GM19395 (cell line): ENCODE results near the gene GAS2L2.

Source experiments
- ATAC-seq: cut with Tn5 transposase; IDR thresholded peaks from one replicate; pipeline ENCODE4 v1.9.1; 2021; ENCODE audit warnings: mild to moderate bottlenecking, moderate library complexity; ENCODE audit not compliant: unreplicated experiment

Gene GAS2L2

DNA sequence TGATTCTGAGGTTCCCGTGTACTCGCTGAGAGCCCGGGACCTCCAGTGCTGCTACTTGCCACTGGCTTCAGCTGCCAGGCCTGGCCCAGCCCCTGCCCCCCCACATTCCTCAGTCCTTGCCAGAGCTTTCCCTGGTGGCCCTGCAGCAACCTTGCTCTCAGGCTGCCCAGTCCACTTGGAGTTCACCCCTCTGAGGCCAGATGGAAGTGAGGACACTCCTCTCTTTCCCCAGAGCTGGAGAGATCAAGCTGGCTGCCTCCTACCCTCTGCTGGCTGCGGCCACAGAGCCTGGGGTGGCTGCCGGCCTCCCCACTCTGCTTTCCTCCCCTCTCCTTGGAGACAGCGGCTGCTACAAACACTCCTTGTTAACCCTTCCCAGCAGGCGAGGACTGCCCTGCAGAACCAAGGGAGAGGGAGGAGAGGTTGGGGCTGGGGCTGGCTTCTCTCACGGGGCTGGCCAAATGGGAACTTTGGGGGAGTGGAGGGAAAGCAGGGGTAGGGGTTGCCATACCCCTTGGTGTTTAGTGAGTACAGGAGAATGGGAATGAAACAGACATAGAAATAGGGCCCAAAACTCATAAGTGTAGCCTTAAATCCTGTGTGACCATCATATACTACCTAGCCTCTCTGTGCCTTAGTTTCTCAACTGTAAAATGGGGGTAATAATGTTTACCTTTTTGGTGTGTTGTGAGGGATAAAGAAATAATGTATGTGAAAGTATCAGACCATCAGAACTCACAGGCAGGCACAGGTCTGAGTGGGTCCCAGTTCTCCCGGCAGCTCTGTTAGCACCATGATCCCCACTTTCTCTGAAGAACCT lies at the start of gene GAS2L2:
Gene GAS2L2 (minus strand): TSS at position 295 of the 820 bp plus-strand sequence. CDS start 389 bp downstream, outside the sequence.
- no peak for ATAC-seq

DNA sequence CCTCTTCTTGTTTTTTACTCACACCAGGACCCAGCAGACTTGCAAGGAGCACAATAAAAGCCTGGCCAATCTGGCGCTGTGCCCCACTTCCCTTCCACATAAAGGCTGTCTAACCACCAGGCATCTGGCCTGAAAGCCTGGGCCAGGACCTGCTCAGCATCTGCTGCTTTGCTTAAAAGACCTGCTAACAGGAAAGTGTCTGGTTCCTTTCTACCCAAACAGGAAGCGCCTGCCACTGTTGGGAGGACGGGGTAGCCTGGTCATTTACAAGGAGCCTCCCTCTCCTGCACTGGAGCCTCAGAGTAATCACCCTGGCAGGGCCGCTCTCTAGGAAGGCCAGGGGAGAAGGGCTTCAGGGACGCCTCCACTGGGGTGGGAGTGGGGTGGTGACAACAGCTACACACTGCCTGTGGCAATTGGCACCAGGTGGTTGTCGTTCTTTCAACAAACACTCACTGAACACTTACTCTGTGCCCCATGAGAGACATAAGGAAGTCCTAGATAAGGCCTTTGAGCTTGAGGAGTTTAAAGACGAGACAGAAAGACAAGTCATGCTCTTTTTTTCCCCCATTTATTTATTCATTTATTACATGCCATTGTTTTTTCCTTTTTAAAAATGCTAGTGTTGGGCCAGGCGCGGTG lies 48.7 kb upstream of the GAS2L2 start:
- no peak for ATAC-seq

DNA sequence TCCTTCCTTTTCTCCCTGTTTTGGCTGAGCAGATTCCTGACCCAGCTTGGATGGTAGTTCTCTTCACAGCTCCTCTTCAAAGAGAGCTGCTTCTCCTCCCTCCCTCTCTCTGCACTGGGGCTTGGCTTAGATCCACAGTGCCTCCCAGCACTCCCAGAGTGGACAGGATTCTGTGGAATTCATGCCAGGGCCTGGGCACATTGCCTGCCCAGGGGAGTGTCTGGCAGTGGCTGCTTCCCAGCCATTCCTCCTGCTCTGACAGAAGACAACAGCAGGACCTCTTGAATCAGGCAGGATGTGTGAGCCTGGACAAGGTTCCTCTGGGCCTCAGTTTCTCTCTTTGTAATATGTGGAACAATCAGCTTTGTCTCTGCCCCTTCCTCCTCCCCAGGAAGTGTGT lies 46.9 kb upstream of the GAS2L2 start:
- no peak for ATAC-seq

DNA sequence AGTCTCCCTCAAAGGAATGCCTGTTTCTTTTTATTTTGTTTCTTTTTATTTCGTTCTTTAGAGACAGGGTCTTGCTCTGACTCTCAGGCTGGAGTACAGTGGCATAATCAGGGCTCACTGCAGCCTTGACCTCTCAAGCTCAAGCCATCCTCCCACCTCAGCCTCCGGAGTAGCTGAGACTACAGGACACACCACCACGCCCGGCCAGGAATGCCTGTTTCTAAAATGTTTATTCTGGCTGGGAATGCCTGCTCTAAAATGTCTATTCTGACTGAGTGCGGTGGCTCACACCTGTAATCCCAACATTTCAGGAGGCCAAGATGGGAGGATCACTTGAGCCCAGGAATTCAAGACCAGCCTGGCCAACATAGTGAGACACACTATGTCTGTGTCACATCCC lies 44.9 kb upstream of the GAS2L2 start:
- no peak for ATAC-seq

DNA sequence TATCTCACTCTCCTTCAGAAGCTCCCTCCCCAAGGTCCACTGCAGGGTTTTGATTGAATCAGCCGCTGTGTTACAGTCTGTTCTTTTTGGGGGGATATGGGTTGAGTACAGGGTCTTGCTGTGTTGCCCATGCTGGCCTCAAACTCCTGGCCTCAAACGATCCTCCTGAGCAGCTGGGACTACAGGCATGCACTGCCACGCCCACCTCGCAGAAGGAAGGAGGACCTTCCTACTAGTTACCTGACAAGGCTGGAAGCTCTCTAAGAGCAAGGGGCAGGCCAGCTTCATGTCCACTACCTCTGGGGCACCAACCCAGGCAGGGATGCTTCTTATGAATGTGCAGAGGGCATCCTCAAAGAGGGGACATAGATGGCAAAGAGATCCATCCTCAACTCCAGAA lies 44.3 kb upstream of the GAS2L2 start:
- ATAC-seq = no peak

DNA sequence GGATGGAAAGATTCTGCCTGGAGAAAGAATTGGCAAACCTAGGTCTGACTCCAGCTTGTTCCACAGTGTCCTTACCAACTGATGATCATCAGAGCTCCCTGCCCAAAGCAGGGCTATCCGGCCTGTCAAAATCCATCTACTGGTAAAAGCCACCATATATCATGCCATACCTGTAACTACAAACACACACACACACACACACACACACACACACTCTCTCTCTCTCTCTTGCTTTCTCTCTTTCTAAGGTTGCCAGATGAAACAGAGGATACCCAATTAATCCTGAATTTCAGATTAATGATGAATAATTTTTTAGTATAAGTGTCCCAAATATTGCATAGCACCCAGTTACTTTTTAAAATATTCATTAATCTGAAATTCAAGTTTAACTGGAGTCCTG lies 43.9 kb upstream of the GAS2L2 start:
- no peak for ATAC-seq

DNA sequence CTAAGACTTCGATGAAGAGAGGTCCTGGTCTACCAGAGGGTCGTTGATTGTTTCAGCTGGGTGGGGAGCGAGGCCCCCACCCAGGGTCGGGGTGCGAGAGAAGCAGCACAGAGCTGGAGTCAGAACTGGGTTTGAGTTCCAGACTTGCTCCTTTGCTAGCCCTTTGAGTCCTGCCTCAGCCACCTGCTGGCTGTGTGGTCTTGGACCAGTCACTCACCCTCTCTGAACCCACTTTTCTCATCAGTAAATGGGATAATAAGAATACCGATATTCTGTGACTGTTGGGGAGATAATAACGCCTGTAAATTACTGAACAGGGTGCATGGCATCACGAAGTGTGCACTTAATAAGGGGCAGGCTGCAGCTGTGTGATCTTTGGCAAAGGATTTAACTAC lies 42.8 kb upstream of the GAS2L2 start:
- ATAC-seq = no peak

DNA sequence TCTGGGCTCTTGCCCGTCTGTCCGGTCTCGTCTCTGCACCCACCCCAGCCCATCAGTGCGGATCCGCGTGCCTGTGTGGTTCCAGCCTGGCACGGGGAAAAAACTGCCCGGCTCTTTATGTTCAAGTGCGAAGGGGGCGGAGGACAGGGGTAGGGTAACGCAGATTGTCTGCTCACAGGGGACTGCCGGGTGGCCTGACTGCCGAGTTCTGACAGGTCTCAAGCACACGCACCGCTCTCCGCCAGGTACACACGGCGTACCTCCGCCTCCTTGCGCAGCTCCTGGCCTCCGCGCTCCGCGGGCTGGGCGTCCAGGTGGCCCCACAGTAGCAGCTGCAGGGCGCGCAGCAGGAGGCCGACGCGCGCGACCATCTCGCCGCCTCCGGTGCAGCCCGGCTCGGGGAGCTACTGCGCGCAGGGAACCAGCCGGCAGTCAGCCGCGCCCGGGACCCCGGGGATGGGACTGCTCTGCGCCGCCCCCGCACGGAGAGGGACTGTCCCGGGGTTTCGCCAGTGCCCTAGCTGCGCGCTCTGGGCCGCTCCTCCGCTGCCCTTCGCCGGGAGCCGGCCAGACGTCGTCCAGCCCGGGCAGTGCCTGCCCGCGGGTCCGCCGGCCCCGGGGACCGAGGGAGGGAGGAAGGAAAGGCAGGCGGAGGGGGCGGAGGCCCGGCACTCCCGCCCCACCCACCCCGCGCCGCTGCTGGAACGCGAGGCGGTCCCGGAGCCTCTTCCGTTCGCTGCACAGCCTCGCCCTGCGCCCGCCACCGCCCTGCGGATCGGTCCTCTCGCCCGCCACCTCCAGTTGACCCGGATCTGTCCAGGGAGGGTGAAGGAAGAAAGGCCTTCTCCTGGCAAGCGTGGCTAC lies 42.2 kb upstream of the GAS2L2 start, which contains the start of gene MMP28:
Gene MMP28 (minus strand): TSS at position 635 of the 864 bp plus-strand sequence. CDS start 264 bp downstream, at position 371.
- no peak for ATAC-seq

DNA sequence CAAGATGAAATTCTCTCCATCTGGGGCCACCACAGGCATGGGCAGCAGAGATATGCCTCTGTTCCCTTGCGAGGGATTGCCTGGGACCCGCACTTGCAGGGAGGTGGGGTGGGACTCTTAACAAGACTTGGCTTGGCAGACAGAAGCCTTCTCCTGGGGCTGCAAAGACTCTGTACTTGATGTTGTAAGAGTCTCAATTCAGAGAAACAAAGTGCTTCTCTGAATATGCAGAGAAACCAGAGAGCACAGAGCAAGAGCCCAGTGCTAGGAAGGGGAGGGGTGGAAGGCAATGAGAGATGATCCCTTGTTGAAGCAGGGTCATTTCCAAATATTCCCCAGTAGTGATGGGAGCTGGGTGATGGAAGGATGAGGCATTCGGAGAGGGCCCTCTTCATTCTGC lies 40.2 kb upstream of the GAS2L2 start:
- no peak for ATAC-seq

DNA sequence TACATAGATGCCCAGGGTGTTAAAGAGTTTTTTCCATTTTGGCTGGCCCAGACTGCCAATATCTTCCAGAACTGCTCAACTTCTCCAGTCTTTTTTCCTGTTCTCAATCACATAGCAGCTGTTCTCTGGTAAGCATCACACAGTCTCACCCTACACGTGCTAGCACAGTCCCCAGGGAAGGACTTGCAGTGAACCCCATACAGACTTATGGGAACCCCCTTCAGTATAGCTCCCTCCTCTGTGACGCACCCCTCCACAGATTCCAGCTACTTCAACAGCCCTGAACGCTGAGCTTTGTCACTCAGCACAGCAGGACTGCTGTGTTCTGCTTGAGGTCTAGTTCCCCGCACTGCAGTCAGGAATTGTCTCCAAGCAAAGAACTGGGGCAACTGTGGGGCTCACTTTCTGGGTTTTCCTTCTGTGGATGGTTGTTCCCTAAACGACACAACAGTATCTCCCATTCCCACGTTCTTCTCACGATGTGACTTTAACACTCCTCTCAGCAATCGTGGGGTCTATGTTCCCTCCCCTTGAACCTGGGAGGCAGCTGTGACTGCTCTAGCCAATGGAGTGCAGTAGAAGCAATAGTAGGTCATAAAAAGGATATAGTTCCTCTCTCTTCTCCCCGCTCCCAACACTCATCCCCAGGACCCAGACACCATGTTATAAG lies 38.8 kb upstream of the GAS2L2 start:
- no peak for ATAC-seq

DNA sequence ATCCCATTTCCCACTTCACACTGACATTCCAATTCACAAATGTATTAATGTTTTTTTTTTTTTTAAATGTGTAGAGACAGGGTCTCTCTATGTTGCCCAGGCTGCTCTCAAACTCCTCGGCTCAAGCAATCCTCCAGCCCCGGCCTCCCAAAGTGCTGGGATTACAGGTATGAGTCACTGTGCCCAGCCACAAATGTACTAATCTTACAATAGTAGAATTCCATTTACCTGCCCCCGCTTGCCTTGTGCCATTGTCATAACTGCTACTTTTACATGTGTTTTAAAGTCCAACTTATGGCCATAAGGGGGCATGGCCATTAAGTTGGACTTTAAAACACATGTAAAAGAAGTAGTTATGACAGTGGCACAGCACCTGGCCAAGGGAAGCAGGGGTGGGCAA lies 37.8 kb upstream of the GAS2L2 start:
- ATAC-seq = no peak

DNA sequence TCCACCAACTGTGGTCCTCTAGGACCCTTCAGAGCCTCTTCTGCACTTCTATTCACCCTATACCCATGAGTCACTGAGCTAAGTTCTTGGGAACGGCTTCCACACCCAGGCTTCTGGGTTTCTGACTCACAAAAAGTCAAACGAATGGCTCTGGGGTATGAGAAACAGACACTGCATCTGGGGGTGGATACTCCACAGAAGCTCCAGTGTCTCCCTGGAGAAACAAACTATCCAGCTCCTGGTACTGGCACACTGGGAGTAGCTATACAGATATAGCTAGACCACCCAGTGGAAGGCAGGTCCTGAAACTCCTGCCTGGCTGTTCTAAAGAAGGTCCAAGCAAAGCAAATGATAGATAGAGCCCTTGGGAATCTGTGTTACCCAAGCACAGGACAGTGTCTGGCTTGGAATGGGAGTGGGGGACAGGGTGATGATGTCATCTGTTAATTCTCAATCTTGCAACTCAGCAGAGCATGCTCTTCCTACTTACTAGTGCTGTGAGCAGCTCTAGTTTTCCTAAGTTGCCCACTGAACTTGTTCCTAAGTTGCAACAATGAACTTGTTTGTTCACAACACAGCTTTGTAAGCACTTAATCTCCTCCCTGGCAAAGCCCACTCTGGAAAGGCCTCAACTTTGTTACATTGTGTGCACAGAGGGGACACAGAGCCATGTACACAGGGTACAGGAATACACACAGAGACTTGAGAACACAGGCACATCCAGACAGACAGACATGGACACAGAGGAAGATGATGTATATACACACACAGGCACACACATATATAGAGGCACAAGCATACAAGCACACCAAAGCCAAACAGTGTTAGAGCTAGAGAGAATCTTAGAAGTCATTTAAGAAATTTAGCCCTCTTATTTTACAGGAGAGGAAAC lies 35.7 kb upstream of the GAS2L2 start:
- ATAC-seq = no peak

DNA sequence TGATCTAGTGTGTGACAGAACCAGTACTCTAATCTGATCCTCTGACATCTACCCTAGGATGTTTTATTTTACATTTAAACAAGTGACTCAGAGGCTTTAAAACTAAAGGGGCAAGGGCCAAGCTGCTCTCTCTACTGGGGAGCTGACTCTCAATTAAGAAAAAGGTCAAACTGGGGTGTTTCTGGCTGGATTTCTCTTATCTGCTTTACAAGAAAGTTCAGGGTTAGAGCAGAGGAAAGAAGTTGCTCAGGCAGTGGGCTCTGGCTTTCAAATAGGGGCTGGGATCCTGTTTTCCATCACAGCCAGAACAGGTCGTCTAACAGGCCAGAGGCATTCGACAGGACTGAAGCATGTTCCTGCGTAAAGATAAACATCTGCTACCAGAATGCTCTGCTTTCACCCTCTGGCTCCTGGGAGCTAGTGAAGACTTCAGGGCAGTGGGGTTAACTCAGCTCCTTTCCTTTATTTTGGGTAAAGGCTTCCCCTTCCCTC lies 33.9 kb upstream of the GAS2L2 start:
- no peak for ATAC-seq

DNA sequence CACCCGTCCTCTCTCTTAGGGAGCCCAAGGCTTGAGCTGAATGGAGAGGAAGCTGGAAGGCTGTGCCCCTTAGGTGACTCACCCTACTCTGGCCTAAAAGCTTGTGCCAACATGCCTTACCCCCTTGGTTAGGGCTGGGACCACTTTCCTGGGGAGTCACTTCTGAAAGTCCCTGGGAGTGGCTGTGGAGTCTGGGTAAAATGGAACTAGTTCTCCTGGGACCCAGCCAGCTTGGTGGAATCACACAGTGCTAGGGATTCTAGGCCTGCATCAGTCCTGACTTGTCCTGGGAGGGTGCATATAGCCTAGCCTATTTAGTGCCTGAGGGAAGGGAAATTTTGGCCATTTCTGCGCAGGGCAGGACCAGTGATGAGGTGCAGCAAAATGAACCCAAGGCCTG lies 31.9 kb upstream of the GAS2L2 start:
- ATAC-seq = no peak

DNA sequence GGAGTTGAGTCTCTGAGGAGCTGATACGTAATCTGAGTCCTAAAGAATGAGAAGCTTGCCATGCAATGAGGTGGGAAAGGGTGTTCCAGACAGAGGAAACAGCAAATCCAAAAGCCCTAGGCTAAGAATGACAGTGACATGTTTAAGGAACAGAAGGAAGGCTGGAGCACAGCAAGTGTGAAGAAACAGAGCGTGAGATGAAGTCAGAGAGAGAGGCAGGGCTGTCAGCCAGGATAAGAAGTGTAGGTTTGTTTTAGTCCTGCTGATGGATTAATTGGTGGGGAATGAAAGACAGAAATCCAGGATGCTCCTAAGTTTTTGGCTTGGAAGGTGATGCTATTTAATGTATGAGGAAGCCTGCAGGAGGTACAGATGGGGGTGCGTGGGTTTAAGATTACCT lies 27.9 kb upstream of the GAS2L2 start:
- no peak for ATAC-seq

DNA sequence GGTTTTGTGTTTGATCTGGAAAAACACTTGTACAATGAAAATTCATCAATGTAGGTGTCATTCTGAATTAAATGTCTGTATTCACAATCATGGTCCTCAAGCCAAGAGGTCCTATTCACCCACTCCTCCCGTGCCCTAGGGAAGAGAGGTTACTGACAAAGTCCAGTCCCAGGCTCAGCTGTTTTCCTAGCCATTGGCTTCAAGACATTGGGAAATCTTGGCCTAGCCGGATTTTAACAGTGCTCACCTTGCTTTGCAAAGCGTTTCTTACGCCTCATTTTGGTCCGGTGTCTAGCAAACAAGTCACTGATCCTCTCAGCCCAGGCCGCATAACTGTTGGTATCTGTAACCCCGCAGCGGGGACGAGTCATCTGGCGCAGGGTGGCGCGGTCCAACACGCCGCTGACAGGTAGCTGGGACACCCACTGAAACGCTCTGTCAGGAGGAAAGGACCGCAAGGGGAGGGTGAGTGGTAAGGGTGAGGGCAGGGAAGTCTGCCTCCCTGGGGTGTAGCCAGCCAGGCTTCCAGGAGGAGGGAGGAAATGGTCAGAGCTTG lies 25.7 kb upstream of the GAS2L2 start:
- ATAC-seq = no peak

DNA sequence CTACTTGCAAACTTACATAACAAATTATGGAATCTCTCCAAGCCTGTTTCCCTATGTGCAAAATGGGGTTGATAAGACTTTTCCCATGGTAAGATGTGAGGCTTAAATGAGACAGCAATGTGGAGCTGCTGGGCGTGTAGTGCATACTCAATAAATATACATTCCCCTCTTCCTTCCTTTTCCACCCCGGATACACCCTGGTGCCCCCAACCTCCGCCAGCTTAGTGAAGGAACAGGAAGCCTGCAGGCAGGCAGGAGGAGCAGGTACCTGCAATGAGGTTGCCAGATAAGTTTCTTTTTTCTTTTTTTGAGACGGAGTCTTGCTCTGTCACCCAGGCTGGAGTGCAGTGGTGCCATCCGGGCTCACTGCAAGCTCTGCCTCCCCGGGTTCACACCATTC lies 22.5 kb upstream of the GAS2L2 start:
- ATAC-seq = no peak

DNA sequence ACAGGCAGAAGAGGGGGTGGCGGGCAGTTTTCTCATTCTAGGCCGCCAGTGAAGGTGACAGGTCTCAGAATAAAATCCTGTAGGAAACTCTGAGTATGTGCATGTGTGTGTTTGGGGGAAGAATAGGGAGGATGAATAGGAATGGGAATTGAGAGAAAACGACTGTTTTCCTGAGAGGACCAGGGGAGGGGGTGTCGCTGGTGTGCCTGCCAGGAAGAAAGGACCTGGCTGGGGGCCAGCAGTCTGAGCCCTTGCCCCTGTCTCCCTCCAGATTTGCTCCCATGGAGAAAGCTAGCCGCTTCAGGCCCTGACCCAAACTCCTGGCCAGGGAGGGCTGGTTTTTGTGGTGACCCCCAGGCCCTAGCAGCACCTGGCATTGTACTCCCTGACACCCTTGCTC lies 22.0 kb upstream of the GAS2L2 start:
- no peak for ATAC-seq

DNA sequence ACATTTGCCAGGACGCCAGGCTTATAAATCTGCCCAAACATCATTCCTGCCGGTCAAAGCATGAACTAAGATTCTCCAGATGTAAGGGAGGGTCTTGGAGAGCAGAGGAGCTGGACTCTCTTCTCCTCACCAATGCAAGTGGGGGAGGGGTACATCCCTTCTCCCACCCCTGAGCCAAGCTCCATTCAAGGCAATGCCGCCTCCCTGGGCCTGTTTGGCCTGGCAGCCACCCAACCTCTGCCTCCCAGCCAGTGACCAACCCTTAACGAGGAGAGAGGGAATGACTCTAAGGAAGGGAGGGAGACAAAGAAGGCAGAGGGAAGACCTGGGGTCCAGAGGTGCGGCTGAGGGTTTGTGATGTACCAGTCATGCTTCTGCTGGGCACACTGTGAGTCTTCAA lies 21.5 kb upstream of the GAS2L2 start:
- ATAC-seq = no peak
